ENCODE measurements around the gene MAP1B.

Gene MAP1B

DNA sequence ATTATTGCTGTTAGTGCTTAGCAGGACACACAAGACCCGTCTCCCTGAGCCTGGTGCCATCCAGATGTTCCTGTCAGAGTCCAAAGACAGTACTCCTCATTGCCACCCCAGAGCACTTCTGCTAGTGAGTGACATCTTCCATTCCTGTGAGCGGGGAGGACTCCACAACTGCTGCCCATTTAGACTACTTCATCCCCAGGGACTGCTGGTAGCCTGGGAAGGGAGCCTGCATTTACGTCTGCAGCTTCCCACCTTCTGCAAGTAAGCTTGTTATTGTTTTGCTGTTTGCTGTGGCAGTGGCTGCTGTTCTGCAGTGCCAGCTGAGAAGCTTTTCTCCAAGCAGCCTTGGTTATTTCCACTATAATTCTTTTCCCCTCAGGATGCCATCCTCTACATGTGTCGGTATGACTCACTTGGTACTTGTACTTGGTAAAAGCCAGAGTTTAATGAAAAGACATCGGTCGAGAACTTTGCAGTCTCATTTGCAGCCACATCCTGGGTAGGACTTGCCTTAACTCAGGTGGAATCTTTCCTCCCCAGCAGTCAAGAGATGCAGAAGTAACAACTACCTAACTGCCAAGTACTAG, 10.6 kb upstream of the MAP1B start:
- peak; percentile 55 for DNase-seq (ENCODE audit: low spot score)

DNA sequence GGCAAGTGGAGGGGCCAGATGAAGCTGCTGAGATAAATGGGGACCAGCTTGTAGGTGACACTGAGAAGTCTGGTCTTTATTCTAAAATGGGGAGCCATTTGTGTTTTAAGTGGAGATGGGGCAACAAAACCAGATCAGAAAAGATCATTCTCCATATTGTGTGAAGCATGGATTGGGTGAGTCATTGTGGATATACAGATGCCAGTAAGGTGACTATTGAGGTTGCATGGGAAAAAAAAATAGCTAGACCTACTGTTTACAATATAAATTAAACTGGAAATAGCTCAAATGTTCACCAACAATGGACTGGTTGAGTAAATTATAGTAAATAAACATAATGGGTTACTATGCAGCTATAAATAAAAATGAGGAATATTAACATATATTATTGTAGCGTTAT, 5.4 kb upstream of the MAP1B start:
- DNase-seq (ENCODE audit: low spot score), result peak; percentile 18

GRCh38 chr5:72106817-72107130, 501 bp upstream of the MAP1B start:
- DNase-seq (ENCODE audit: low spot score), result no peak

- DNase-seq (ENCODE audit: low spot score), result peak; percentile 5
These were observed 576 bp downstream of the MAP1B start for GRCh38 chr5:72107901-72108201.

DNA sequence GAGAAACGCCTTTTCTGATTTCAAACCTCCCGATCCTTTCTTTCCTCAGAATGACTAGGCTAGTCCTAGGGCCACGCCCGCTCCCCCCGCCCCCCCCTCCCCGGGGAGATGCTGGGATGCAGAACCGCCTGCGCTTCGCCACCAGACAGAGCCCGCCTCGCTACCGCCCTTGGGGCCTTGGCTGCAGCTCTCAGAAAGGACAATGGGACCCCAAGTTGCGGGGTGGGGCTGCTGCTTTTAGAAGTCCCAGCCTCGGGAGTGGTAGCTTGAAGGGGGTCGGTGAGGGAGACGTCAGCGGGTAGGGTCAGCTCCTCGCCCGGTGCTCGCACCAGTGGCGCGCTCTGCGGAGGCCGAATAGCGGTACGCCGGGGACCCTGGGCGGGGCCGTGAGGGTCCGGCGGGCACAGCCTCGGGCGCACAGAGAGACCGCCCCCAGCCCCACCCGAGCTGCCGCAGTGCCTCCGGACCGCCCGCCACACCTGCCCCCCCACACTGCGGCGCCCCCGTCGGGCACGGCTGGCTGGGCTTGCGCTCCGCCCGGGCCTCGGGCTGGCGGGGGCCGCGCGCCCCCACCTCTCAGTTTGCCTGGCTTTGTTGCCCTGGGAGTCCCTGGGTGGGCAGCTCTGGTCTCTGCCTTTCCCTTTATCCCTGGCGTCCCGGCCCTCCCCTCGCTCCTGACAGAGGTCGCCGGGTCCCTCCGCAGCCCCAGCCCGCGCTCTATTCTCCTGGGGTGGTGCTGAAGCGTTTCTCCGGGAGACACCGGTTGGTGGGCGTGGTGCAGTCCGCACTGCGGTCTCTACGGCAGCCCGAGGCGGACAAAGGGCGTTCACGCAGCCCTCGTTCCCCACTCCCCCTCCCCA, 1.2 kb downstream of the MAP1B start:
- DNase-seq (ENCODE audit: low spot score), result peak; percentile 81

DNA sequence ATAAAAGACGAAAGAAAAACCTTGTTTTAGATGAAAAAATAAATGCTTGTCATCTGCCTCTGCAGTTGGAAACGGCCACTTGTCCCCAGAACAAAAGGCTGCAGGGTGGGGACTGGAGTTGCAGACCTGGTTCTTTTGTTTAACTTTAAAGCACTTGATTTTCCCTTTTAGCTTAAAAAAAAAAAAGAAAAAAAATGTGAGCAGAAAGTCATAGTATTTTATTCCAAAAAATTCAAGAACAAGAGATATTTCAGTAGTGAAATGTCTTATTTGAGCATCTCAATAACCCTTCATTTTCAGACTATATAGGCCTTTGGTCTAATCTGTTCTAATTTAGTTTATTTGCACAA, 1.8 kb downstream of the MAP1B start:
- no peak for DNase-seq (ENCODE audit: low spot score)

- DNase-seq (ENCODE audit: low spot score), result no peak
These were observed 2.4 kb downstream of the MAP1B start for GRCh38 chr5:72109625-72110024.

DNA sequence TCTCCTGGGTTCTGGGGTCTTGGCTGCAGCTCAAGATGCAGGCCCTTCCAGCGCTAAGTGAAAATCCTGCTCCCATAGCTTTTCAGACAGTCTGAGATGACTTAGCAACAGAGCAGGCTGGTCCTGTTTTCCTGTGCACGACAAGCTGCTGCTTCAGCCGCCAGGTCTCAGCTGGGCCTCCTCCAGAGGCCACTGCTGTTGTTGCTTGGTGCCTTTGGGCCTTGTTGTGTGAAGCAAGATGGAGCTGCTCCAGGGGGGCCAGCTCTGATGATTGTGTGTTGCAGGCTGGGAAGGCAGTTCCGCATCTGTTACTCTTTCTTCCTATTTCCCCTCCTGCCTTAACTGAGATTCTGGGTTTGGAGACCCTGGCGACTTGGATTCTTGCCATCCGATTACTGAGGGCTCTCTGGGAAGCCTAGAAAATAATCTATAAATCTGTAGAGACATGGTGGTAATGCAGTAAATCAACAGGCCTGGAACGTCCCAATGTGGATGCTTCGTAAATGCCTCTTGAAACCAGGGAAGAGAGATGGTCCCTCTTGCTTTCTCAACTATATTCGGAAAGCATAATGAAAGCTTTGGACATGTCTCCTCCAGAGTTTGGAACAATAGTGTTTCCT, 3.2 kb downstream of the MAP1B start:
- DNase-seq (ENCODE audit: low spot score), result no peak

DNA sequence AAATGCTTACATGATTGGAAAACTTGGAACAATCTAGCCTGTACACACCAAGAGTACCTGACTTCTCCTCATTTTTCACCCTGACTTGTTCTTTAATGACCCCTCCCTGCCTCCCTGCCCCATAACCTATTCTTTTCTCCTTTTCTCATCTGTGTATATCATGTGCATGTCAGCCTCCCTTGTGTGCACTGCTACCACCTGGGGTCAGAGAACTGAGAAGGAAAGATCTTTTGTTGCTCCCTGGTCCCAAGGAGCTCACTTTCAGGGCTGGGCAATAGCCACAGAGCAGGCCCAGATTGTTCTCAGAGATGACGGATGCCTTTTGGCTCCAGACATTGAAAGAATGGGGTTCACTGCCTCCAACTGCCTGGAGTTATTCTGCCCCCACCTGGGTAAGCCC, 5.1 kb downstream of the MAP1B start:
- DNase-seq (ENCODE audit: low spot score), result no peak

DNA sequence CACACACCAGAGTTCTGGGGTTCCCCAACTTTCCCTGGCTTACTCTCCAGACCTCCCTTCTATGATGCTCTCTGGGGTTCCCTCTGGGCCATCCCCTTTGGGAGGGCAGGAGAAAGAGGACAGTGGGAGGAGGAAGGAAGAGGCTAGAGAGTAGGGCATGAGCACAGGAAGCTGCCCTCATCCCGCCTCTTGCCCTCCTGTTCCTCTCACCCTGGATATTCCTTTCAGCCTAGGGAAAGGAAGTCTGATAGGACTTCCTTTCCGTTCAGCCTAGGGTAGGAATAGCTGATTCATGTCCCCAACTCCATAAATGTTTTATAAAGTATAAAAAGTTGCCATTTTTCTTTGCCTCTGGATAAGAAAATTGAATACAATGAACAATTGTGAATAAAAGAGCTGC, 7.4 kb downstream of the MAP1B start:
- DNase-seq (ENCODE audit: low spot score), result no peak

DNA sequence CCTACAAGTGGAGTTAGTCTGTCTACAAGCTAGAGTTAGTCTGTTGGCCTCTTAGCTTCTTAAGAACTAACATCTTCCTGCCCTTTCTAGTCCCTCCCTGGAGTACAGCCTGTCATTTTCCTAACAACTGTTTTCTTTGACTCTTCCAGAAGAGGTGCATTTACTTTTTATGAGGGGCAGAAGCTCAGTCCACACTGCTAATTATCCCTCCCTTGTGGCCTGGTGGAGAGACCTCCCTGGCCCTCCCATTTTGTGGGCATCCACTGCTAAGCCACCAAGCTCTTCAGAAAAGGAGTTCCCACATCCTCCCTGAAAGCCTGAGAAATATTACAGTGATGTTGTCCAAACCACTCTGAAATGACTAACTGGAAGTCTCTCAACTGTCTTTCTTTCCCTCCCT, 8.0 kb downstream of the MAP1B start:
- DNase-seq (ENCODE audit: low spot score), result no peak

- no peak for DNase-seq (ENCODE audit: low spot score)
These were observed 10.0 kb downstream of the MAP1B start for GRCh38 chr5:72117307-72117706.

DNA sequence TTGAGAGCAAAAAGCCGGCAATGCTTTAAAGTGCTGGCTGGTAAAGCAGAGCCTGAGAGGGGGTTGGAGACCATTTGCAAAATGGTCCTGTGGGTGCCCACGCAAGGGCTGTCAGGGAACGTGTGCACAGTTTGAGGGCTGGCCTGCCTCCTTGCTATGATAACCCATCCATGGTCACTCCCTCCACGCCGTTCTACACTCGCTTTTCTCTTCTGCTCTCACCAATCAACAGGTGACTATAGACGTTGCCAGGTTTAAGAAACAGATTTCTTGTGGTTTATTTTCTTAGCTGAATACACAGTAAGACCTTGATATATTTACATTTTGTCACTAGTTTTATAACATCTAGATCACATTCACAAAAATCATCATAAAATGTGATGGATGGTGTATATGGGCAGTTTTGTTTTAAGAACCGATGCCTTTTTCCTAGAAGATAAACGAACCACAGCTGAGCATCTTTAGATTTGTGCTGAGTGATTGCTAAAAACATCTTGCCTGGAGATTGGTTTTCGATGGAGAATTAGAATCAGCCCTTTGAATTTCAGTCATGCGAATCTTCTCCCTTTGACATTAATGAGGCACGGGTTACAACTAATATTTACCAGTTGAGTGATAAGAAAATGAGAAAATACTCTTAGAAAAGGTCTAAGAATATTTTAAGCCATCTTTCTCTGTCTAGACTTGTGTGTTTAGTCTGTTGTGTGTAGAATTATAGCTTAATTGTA, 13.9 kb downstream of the MAP1B start:
- DNase-seq (ENCODE audit: low spot score), result no peak

DNA sequence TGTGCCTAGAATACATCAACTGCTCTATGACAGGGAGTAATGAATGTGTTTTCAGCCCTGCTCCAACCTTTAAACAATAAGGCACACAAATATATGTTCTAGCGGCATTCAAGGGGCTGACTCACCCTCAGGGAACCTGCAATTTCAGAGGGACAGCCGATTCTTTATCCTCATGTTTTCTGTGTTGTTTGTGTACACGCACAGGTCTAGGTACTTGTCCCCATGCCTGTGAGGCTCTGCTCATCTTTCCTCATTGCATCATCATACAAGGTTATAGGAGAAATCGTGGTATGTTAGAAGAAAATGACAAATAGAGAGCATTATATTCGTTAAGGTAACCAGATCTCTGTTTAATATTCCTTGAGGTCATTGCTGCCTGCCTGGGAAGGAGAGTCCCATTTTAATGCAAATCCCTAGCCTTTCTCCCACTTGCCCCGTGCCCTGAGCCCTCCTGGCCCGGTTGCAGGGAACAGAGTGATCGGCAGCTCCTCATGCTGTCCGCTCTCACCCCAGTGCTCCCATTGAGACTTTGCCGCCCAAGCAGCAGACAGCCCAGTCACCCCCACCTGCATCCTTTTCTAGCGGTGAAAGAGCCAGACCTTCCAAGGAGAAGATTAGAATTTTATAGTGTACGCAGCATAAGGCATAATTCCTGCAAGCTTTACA, 14.6 kb downstream of the MAP1B start:
- no peak for DNase-seq (ENCODE audit: low spot score)

DNA sequence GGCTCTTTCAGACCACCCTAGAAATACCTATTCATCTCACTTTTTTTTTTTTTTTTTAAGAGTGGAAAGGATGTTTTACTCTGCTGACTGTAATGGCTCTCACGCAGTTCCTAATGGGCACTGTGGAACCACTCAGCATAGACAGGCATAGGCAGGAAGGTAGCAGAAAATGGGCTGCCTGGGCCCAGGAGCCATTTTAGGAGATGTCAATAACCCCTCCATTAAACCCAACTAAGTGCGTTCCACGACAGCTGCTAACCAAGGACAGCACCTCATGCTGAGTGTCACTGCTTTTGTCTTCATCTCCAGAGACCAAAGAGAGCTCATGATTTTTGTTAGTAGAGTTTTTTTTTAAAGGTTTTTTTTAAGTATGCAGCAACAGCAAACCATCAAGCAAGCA, 15.3 kb downstream of the MAP1B start:
- DNase-seq (ENCODE audit: low spot score), result no peak

DNA sequence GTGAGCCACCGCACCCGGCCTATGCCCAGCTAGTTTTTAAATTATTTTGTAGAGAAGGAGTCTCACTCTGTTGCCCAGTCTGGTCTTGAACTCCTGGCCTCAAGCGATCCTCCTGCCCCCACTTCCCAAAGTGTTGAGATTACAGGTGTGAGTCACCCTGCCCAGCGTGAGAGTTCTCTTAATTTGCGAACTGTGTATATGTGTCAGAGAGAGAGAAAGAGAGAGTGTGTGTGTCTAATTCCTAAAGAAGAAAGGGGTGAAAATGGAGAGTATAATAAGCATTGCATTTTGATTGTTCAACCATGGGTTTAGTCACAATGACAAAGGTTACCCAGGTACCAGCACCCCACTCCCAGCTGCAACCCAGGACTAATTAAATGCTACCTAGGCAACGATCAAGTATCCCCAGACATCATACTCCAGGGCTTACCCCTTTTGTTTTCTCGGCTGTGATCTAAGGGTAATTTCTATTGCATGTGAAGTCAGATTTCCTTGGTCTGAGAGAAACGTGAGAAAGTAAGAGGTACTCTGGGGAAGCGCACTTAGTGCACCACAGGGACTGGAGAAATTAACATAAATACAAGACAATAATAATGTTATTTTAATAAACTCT, 16.6 kb downstream of the MAP1B start:
- no peak for DNase-seq (ENCODE audit: low spot score)

GRCh38 chr5:72125271-72125940, 18.1 kb downstream of the MAP1B start:
- DNase-seq (ENCODE audit: low spot score), result no peak

GRCh38 chr5:72125941-72126620, 18.8 kb downstream of the MAP1B start:
- DNase-seq (ENCODE audit: low spot score), result no peak

GRCh38 chr5:72126796-72127195, 19.5 kb downstream of the MAP1B start:
- peak; percentile 20 for DNase-seq (ENCODE audit: low spot score)

- peak; percentile 10 for DNase-seq (ENCODE audit: low spot score)
These were observed 22.4 kb downstream of the MAP1B start for GRCh38 chr5:72129725-72130124.

DNA sequence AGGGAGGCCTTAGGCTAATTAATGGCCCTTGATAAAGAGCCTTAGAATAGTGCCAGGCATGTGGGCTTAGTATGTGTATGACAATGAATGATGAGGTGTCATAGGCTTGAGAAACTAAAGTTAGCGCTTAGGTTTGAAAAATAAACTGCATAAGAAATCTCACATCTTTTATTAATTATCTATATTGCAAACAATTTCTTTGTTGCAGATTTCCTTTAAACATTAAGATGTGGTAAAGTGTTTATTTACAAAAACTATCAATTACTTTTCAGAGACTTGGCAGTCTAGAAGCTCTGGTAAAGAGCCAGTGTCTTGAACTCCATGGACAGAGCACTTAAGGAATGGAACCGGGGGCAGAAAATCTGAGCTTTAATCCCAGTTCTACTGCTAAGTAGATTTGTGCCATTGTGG, 23.1 kb downstream of the MAP1B start:
- peak; percentile 33 for DNase-seq (ENCODE audit: low spot score)

Data from AG08395 (cell line).